Measurements from ENCODE around the gene CRIP2.
A peak's percentile ranks its signal among the peaks of the same experiment; 100 is the strongest.

- TF ChIP-seq CTCF (IDR thresholded peaks at IDR 0.05; ENCODE audit: poor library complexity, severe bottlenecking) (peak; percentile 100), MXI1 (conservative IDR thresholded peaks at IDR 0.05; ENCODE audit: poor library complexity, severe bottlenecking) (no peak), TAF1 (IDR thresholded peaks at IDR 0.05; ENCODE audit: low read depth) (peak; percentile 24), EZH2 (IDR thresholded peaks at IDR 0.05; ENCODE audit: borderline replicate concordance, insufficient read depth, low read length, poor library complexity, severe bottlenecking) (no peak), EP300 (conservative IDR thresholded peaks at IDR 0.05; ENCODE audit: poor library complexity, severe bottlenecking) (peak; percentile 81), RAD21 (conservative IDR thresholded peaks at IDR 0.05) (peak; percentile 94), POLR2AphosphoS5 (IDR thresholded peaks at IDR 0.05) (peak; percentile 67), REST (IDR thresholded peaks at IDR 0.05; ENCODE audit: borderline replicate concordance) (peak; percentile 38)
Measured at GRCh38 chr14:105490572-105491365, 16.1 kb downstream of the CRIP2 start, which contains the start of gene TEDC1.

Measured in neural cell (in vitro differentiated cells).